Activated T-cell treated with anti-CD3 and anti-CD28 coated beads for 4 hours (primary cell): ENCODE measurements around the gene MRPS35.
A peak's percentile ranks its signal among the peaks of the same experiment; 100 is the strongest.
"Not testable (repeated sequence)": the region's sequence is repeated elsewhere in the genome, so short reads cannot be mapped to it uniquely, and the experiment has no call there.

Source experiments
- DNase-seq: peaks from one replicate; pipeline ENCODE4 v3.0.0-alpha.2; 2020

MRPS35 gene

GRCh38 chr12:27709212-27709931 lies 1.3 kb upstream of the MRPS35 start:
- no peak for DNase-seq

- peak; percentile 4 for DNase-seq
Measured at GRCh38 chr12:27709932-27710591, 570 bp upstream of the MRPS35 start.

GRCh38 chr12:27711317-27711682 lies 668 bp downstream of the MRPS35 start:
- DNase-seq, result peak; percentile 3

- no peak for DNase-seq
Measured at GRCh38 chr12:27711967-27712366, 1.3 kb downstream of the MRPS35 start.

GRCh38 chr12:27723212-27723611 lies 12.6 kb downstream of the MRPS35 start:
- no peak for DNase-seq

- DNase-seq, result no peak
Measured at GRCh38 chr12:27730097-27730588, 19.5 kb downstream of the MRPS35 start.

- no peak for DNase-seq
Measured at GRCh38 chr12:27732281-27732680, 21.6 kb downstream of the MRPS35 start.

- DNase-seq, result peak; percentile 11
Measured at GRCh38 chr12:27733052-27733656, 22.5 kb downstream of the MRPS35 start.

GRCh38 chr12:27733791-27734190 lies 23.2 kb downstream of the MRPS35 start:
- DNase-seq, result no peak

- DNase-seq, result not testable (repeated sequence)
Measured at GRCh38 chr12:27734321-27734720, 23.7 kb downstream of the MRPS35 start.

- no peak for DNase-seq
Measured at GRCh38 chr12:27743601-27744000, 33.0 kb downstream of the MRPS35 start.

- not testable (repeated sequence) for DNase-seq
Measured at GRCh38 chr12:27745734-27746133, 35.1 kb downstream of the MRPS35 start.

- DNase-seq, result no peak
Measured at GRCh38 chr12:27747111-27747820, 36.6 kb downstream of the MRPS35 start.

- DNase-seq, result no peak
Measured at GRCh38 chr12:27751386-27752047, 40.9 kb downstream of the MRPS35 start.

- no peak for DNase-seq
Measured at GRCh38 chr12:27754795-27755194, 44.2 kb downstream of the MRPS35 start.

GRCh38 chr12:27756670-27757195 lies 46.1 kb downstream of the MRPS35 start:
- DNase-seq, result no peak

- no peak for DNase-seq
Measured at GRCh38 chr12:27762757-27763156, 52.1 kb downstream of the MRPS35 start.

GRCh38 chr12:27766587-27766986 lies 56.0 kb downstream of the MRPS35 start:
- no peak for DNase-seq

- DNase-seq, result no peak
Measured at GRCh38 chr12:27769142-27769673, 58.6 kb downstream of the MRPS35 start.

- no peak for DNase-seq
Measured at GRCh38 chr12:27771481-27772327, 61.1 kb downstream of the MRPS35 start.

GRCh38 chr12:27772328-27773049 lies 61.9 kb downstream of the MRPS35 start:
- DNase-seq, result no peak
